D721Med (cell line): Measurements from ENCODE around the gene METTL4.

Source experiments
- DNase-seq: peaks from one replicate; pipeline ENCODE4 v3.0.0; 2011; ENCODE audit warnings: low spot score; ENCODE audit not compliant: insufficient read length
- FAIRE-seq: peaks from 2 replicates; lab custom pipeline; 2011; peaks lifted over from hg19 to GRCh38; lab: Jason Lieb, UNC
- TF ChIP-seq, protein P1 (sequence below): IDR thresholded peaks from 2 replicates; pipeline ENCODE4 v1.5.1; 2012; ENCODE audit warnings: mild to moderate bottlenecking, control low read depth; ENCODE audit not compliant: insufficient read depth; ENCODE audit errors: missing control alignments

The METTL4 gene

DNA sequence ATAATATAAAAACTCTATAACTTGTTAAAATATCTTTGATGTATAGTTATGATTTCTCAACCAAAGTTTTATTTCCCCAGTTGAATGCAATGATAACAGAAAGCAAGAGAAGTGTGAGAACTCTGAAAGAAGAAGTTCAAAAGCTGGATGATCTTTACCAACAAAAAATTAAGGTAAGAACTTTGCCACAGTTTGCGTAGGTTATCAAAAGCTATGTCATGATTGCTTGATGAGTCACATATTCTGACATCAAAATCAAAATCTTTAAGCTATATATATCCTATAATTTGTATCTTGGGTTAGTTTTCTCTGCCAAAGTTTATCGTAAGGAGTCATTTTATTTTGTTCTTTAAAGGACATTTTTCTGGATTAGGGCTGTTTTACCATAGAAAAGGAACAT is 35.0 kb upstream of the METTL4 start:
- DNase-seq = no peak
- peak; percentile 82 for FAIRE-seq
- TF ChIP-seq, protein P1, sequence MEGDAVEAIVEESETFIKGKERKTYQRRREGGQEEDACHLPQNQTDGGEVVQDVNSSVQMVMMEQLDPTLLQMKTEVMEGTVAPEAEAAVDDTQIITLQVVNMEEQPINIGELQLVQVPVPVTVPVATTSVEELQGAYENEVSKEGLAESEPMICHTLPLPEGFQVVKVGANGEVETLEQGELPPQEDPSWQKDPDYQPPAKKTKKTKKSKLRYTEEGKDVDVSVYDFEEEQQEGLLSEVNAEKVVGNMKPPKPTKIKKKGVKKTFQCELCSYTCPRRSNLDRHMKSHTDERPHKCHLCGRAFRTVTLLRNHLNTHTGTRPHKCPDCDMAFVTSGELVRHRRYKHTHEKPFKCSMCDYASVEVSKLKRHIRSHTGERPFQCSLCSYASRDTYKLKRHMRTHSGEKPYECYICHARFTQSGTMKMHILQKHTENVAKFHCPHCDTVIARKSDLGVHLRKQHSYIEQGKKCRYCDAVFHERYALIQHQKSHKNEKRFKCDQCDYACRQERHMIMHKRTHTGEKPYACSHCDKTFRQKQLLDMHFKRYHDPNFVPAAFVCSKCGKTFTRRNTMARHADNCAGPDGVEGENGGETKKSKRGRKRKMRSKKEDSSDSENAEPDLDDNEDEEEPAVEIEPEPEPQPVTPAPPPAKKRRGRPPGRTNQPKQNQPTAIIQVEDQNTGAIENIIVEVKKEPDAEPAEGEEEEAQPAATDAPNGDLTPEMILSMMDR = no peak

DNA sequence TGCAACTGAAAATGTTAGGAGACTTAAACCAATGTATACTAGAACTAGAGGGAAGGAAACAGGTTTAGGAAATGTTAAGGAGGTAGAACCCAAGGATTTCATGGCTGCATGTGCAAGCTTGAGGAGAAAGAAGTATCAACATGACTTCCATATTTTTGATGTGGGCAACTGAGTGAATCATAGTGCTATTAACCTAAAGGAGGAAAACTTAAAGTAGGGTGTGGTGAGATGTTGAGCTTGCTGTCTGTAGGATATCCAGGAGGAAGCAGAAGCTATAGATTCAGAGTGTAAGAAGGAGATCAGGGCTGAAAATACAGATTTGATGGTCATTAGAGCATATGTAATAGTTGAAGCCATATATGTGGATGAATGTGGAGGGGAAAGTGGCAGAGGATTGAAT is 31.5 kb upstream of the METTL4 start:
- DNase-seq = no peak
- FAIRE-seq = no peak
- TF ChIP-seq, protein P1 = no peak

DNA sequence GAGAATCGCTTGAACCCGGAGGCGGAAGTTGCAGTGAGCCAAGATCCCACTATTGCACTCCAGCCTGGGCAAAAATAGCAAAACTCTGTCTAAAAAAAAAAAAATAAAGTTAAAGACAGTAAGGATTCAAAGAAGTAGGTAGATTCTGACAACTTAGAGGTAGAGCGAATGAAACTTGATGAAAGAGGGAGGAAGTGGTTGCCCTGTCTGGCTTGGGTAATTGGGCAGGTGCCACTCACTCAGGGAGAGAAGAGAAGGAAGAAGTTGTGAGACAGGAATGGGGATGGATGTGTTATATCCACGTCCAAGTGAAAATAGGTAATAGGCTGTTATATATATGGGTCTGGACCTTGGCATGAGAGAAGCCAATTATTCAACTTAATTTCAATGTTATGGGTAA is 26.3 kb upstream of the METTL4 start:
- FAIRE-seq = no peak
- no peak for DNase-seq
- TF ChIP-seq, protein P1 = no peak

DNA sequence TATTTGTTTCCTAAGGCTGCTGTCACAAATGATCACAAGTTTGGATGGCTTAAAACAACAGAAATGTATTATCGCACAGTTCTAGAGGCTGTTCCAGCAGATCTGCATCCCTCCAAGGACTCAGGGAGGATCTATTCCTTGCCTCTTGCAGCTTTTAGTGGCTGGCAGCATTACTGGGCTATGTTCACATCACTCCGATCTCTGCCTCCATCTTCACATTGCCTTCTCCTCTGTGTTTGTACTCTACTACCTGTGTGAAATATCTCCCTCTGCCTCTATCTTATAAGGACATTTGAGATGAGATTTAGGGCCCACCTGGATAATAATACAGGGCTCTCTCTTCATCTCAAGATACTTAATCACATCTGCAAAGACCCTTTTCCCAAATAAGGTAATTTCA is 19.0 kb upstream of the METTL4 start:
- no peak for DNase-seq
- TF ChIP-seq, protein P1 = no peak
- FAIRE-seq = peak; percentile 66

DNA sequence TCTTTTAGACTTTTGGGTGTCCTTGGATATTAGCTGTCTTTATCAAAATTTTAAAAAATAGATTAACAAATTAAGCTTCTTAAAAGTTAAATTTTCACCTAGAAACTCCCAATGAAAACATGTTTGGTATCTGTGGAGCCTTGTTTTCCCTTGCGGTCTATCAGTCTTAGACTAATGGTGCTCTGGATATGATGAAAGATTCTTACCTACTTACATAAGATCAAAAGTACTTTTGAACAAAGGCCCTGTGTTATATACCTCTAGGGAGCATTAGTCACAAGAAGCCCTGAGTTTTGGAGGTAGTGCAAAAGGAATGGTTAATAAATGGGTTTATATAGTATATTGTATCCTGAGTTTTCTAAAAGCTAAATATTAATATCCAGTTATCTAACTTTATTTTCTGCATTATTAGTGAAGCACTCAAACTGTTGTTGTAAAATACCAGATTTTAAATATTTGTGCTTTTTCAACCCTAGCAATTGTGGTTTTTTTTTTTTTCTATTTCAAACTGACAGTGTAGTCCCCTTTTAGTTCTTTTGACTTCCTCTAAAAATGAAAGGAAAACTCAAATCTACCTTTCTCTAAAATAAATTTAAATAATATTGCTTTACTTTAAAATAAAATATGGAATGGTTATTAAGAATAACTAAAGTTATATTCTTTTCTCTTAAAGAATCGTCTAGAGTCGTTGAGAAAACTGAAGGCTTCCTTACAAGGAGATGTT is 18.2 kb upstream of the METTL4 start:
- no peak for FAIRE-seq
- no peak for DNase-seq
- TF ChIP-seq, protein P1 = no peak

DNA sequence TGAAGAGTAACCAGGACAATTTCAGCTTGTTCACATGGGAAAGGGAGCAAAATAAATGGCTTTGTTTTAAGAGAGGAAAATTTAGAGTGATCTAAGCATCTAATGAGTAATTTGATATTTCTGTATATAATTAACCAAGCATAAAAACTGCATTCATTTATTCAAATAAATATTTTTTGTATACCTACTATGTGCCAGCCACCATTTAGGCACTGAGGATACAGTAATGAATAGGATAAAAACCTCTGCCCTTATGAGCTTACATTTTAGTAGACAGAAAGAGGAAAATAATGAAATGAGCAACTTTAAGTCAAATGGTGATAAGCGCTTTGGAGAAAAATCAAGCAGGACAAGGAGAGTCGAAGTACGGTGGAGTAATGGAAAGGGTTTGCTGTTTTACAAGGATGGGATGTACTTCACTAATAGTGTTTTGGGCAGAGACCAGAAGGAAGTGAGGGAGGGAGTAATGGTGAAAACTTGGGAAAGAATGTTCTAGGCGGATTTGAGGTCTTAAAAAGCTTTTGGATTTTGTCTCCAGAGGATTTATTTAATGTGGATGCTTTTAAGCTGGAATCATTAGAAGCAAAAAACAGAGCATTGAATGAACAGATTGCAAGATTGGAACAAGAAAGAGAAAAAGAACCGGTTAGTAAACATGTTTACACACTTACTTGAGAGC is 17.5 kb upstream of the METTL4 start:
- FAIRE-seq (peak; percentile 35), DNase-seq (no peak)
- TF ChIP-seq, protein P1 = no peak

DNA sequence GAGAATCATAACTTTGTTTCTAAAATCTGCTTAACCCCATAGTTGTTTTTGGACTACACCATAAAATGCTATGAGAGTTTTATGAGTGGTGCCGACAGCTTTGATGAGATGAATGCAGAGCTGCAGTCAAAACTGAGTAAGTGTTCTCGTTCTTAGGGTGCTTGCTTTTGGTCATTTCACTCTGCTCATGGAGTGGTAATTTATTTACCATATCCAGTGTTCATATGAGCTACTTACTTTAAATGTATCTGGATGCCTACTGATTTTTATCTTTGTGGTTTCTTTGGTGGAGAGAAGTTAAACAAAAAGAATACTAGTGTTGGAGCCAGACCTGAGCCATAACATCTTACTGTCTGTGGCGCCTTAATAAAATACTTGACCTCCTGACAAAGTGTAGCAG is 16.5 kb upstream of the METTL4 start:
- TF ChIP-seq, protein P1 = no peak
- FAIRE-seq (no peak), DNase-seq (no peak)
